ENCODE measurements around the gene FAM168A.

DNA sequence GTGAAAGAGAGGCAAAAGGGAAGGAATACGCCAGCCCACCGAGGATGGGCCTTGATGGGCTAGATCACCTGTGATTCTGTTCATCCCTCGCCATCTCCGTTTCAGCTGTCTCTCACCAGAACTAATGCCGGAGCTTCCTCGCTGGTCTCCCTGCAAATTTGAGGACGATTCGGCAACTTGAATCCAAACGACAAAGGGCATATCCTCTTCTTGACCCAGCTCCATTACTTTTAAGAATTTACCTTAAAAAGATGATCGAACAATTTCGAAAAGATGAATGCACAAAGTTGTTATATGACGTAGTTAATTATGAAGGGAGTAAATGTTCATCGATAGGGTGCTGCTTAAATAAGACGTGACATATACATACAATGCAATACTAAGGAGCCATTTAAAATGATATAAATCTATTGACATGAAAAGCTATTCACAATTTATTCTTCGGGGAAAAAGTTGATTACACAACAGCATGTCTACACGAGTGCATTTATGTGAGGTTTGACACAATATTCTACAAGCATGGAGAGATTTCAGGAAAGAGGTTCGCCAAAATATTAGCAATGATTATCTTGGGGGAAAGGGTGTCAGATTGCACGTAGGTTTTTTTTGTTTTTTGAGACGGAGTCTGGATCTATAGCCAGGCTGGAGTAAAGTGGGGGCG lies 937 bp upstream of the FAM168A start:
- no peak for TF ChIP-seq PATZ1 (CRISPR knock-in tag; IDR thresholded peaks at IDR 0.05; ENCODE audit: borderline replicate concordance)
- TF ChIP-seq GLIS3 (CRISPR knock-in tag; IDR thresholded peaks at IDR 0.05), result no peak
- TF ChIP-seq ZNF565 (CRISPR knock-in tag; conservative IDR thresholded peaks at IDR 0.05; ENCODE audit: low read depth), result no peak
- TF ChIP-seq ISL1 (CRISPR knock-in tag; IDR thresholded peaks at IDR 0.05), result no peak
- TF ChIP-seq ZFP30 (CRISPR knock-in tag; IDR thresholded peaks at IDR 0.05), result no peak
- TF ChIP-seq CSRNP3 (CRISPR knock-in tag; IDR thresholded peaks at IDR 0.05), result no peak
- TF ChIP-seq RARB (CRISPR knock-in tag; IDR thresholded peaks at IDR 0.05), result no peak
- TF ChIP-seq CSDC2 (CRISPR knock-in tag; IDR thresholded peaks at IDR 0.05), result no peak
- no peak for TF ChIP-seq ZC3H10 (CRISPR knock-in tag; IDR thresholded peaks at IDR 0.05)
